GM12878 (cell line): Measurements from ENCODE around the gene LYPD5. TPM values are rescaled to one million over a fixed set of nuclear protein-coding genes. Genes with fewer than 3 reads are reported as not detected.

Source experiments
- ATAC-seq: fragments of 200-7000 bp; cut with Tn5 transposase; 3 replicates; pipeline ENCODE4 v1.9.1; 2020; ENCODE audit warnings: mild to moderate bottlenecking, moderate library complexity
- BruUV-seq: library from RNA; stranded (reverse); fragments of 400-500 nt; replicated peaks from 2 replicates; lab custom pipeline; 2021; lab: Mats Ljungman, UMichigan
- CTCF ChIA-PET: fragments of 300-600 bp; sonication (Branson Sonifier 250); formaldehyde crosslinking; extraction: SDS; loops from one replicate; lab custom pipeline; 2021; ENCODE audit warnings: inconsistent platforms; lab: Yijun Ruan, JAX
- POLR2A ChIA-PET: fragments of 350-600 bp; formaldehyde crosslinking; extraction: SDS; loops from one replicate; lab custom pipeline; 2021; ENCODE audit warnings: inconsistent platforms; lab: Charles Lee
- RAD21 ChIA-PET: fragments of 300-600 bp; sonication (Branson Sonifier 250); formaldehyde crosslinking; loops from one replicate; lab custom pipeline; 2023; ENCODE audit warnings: antibody characterized with exemption; ENCODE audit not compliant: unreplicated experiment; lab: Charles Lee
- SMC1A ChIA-PET: fragments of 300-600 bp; sonication (Branson Sonifier 250); formaldehyde crosslinking; loops from one replicate; lab custom pipeline; 2023; ENCODE audit not compliant: unreplicated experiment, uncharacterized antibody; lab: Charles Lee
- DNase-seq: peaks from one replicate; pipeline ENCODE4 v3.0.0-alpha.2; 2011; ENCODE audit warnings: low read depth, low spot score
- FAIRE-seq: peaks from 3 replicates; lab custom pipeline; 2011; peaks lifted over from hg19 to GRCh38; lab: Jason Lieb, UNC
- H2AFZ ChIP-seq: 2 replicates; pipeline ENCODE4 v1.6.0; 2011; ENCODE audit warnings: low read depth, low read length, control low read depth; ENCODE audit not compliant: control insufficient read depth
- H3K27ac ChIP-seq: 2 replicates; pipeline ENCODE4 v1.5.1; 2011; ENCODE audit warnings: control low read depth; ENCODE audit not compliant: control insufficient read depth, insufficient read depth
- H3K27me3 ChIP-seq, 2 experiments: replicated peaks in 1 of 2; 2 replicates each; pipeline versions ENCODE4 v1.6.0 to v1.6.1; 2011; ENCODE audit warnings: low read length in 1 of 2; ENCODE audit not compliant: control insufficient read depth in 2 of 2, insufficient read depth in 2 of 2
- H3K36me3 ChIP-seq, 2 experiments: 2 replicates each; pipeline ENCODE4 v1.5.1; 2011; ENCODE audit warnings: low read length in 1 of 2; ENCODE audit not compliant: control insufficient read depth in 2 of 2, insufficient read depth in 2 of 2
- H3K4me1 ChIP-seq: 2 replicates; pipeline ENCODE4 v1.6.1; 2011; ENCODE audit warnings: mild to moderate bottlenecking, low read length, moderate library complexity, mixed read lengths; ENCODE audit not compliant: control insufficient read depth, insufficient read depth
- H3K4me2 ChIP-seq: 2 replicates; pipeline ENCODE4 v1.6.0; 2011; ENCODE audit warnings: control low read depth; ENCODE audit not compliant: control insufficient read depth, insufficient read depth
- H3K4me3 ChIP-seq: fragments of 200-600 bp; sonication (generic); 2 replicates; pipeline ENCODE4 v1.5.1; 2016
- H3K79me2 ChIP-seq: 2 replicates; pipeline ENCODE4 v1.6.0; 2011; ENCODE audit warnings: low read length; ENCODE audit not compliant: control insufficient read depth, insufficient read depth
- H3K9ac ChIP-seq: 2 replicates; pipeline ENCODE4 v1.8.0; 2011; ENCODE audit warnings: low read length, control low read depth, mixed read lengths; ENCODE audit not compliant: control insufficient read depth, insufficient read depth
- H3K9me3 ChIP-seq: replicated peaks from 3 replicates; pipeline ENCODE4 v1.5.1; 2011; ENCODE audit warnings: mild to moderate bottlenecking, low read length; ENCODE audit not compliant: control insufficient read depth, insufficient read depth
- H4K20me1 ChIP-seq: 2 replicates; pipeline ENCODE4 v1.6.0; 2011; ENCODE audit not compliant: control insufficient read depth, insufficient read depth
- CHD1 ChIP-seq: IDR thresholded peaks from 2 replicates; pipeline ENCODE4 v1.6.1; 2012; ENCODE audit warnings: low read depth, low read length, improper control_type of control experiment
- HDAC2 ChIP-seq: fragments of 200-600 bp; sonication (generic); IDR thresholded peaks from 2 replicates; pipeline ENCODE4 v1.6.1; 2017
- NR2C2 ChIP-seq: IDR thresholded peaks from 2 replicates; pipeline ENCODE4 v1.6.1; 2011; ENCODE audit warnings: borderline replicate concordance, low read depth; ENCODE audit not compliant: control insufficient read depth, insufficient read length
- SKIL ChIP-seq: fragments of 450-650 bp; IDR thresholded peaks from 2 replicates; pipeline ENCODE4 v1.6.1; 2017; ENCODE audit warnings: mild to moderate bottlenecking, low read depth, inconsistent platforms; ENCODE audit not compliant: poor library complexity, severe bottlenecking
- SMAD5 ChIP-seq: IDR thresholded peaks from 2 replicates; pipeline ENCODE4 v1.6.1; 2016; ENCODE audit warnings: antibody characterized with exemption, low read depth
- TARDBP ChIP-seq: IDR thresholded peaks from 2 replicates; pipeline ENCODE4 v1.6.1; 2016; ENCODE audit warnings: borderline replicate concordance
- ZNF384 ChIP-seq: IDR thresholded peaks from 2 replicates; pipeline ENCODE4 v1.6.1; 2012; ENCODE audit warnings: low read depth, mild to moderate bottlenecking, low read length, improper control_type of control experiment, borderline replicate concordance
- WGBS: methylation state at CpG from one replicate; pipeline ENCODE4 v1.1.6; 2016; ENCODE audit warnings: low lambda C conversion rate; ENCODE audit not compliant: insufficient replicate concordance, insufficient coverage; ENCODE audit errors: missing lambda C conversion rate; 5-methylcytosine and 5-hydroxymethylcytosine counted together
- in situ Hi-C: fragments of 300-500 bp; cut with MboI; formaldehyde crosslinking; loops from 9 replicates; pipeline ENCODE4 v1.14.3; 2018; ENCODE audit warnings: mixed read lengths
- intact Hi-C: fragments of 100-400 bp; cut with micrococcal nuclease; formaldehyde crosslinking; loops from one replicate; pipeline ENCODE4 v1.14.2; 2022; ENCODE audit not compliant: unreplicated experiment
- polyA plus RNA-seq, 11 experiments: library from polyadenylated mRNA; depleted of rRNA in 4 of 11; unstranded in 6 of 11; stranded (reverse) in 5 of 11; fragments of >200 nt; fragmentation: Nextera tagmentation in 4 of 11; fragmentation: Illumina TruSeq in 1 of 11; extraction: Ambion mirVana in 4 of 11; extraction: Trizol in 1 of 11; gene quantifications; 1 replicate in 1 of 11; 2 replicates in 10 of 11; pipeline versions ENCODE4 v1.2.1 to v1.2.3, GENCODE V29; 2011 to 2016; ENCODE audit warnings: inconsistent platforms in 2 of 11, missing spikeins in 2 of 11, low read depth in 1 of 11
- total RNA-seq, 4 experiments: library from RNA; depleted of rRNA in 3 of 4; stranded (reverse); fragments of >200 nt in 3 of 4; fragmentation: Illumina TruSeq in 1 of 4; extraction: Trizol in 1 of 4; gene quantifications; 2 replicates each; pipeline versions ENCODE4 v1.2.1 to v1.2.3, GENCODE V29; 2013 to 2021

Gene LYPD5
- total and polyA plus RNA-seq, 10 of the 15 experiments (the other 5 are each of a cell fraction or from before 2014, with no cell fraction given), result 0.04 to 2.2 (median 0.69) TPM; not detected in 1

- FAIRE-seq (no peak), ATAC-seq (no peak)
- 68% methylated on average over 5 of the region's 5 CpGs for WGBS
- ChIA-PET CTCF (no interaction called here), POLR2A (no interaction called here)
- H3K9ac ChIP-seq, result no peak overlapping the region
- no peaks in the 10 kb centered on the region for H3K9me3 ChIP-seq
- no peak overlapping the region for H2AFZ ChIP-seq
- H3K79me2 ChIP-seq, result peaks cover 37% of the 10 kb centered on the region
- TF ChIP-seq TARDBP, result no peak
- no peak for TF ChIP-seq SKIL
- TF ChIP-seq SMAD5, result no peak
- TF ChIP-seq NR2C2, result no peak
- no peak for TF ChIP-seq CHD1
- no peak for TF ChIP-seq HDAC2
- TF ChIP-seq ZNF384, result no peak
- TF ChIP-seq, all 136 proteins: peak for 0
- ChIA-PET RAD21 (no interaction called here), SMC1A (interaction anchor here (8.3 kb wide), 1 partner anchor 29 kb away, joined by 69 read pairs; no protein-coding TSS in a partner anchor)
- in situ Hi-C loops, result loop anchor here (25.0 kb wide), 2 partner anchors 1689 to 1836 kb away; partner anchors contain the start of genes ERFL and FOSB
- DNase-seq, result no peak
- H3K27ac ChIP-seq, result no peak overlapping the region
- intact Hi-C loops, result no loop called here
- H3K36me3 ChIP-seq, result peaks cover 38 to 42% of the 10 kb centered on the region in 2 experiments
- H3K4me2 ChIP-seq, result no peak overlapping the region
- H3K4me1 ChIP-seq, result peaks cover 26% of the 10 kb centered on the region
- BruUV-seq, result no TSS peak
- no peaks in the 10 kb centered on the region for H3K27me3 ChIP-seq
- H4K20me1 ChIP-seq, result no peaks in the 10 kb centered on the region
- no peak overlapping the region for H3K4me3 ChIP-seq
These were observed 28.5 kb downstream of the LYPD5 start for GRCh38 chr19:43773725-43774102.
